Sigmoid colon (tissue), 4 donors: ENCODE data around the gene DOK6.

Experiments
- CTCF ChIP-seq, 4 experiments: fragments of 450-650 bp in 3 of 4; fragments of 200-600 bp in 1 of 4; IDR thresholded peaks; one replicate each; pipeline ENCODE4 v1.5.1; 2016 to 2019; ENCODE audit warnings: antibody characterized with exemption in 4 of 4, mild to moderate bottlenecking in 3 of 4, moderate library complexity in 2 of 4
- POLR2AphosphoS5 ChIP-seq, 4 donors: sonication (generic); formaldehyde crosslinking; IDR thresholded peaks; one replicate each; pipeline ENCODE4 v1.6.1; 2017; ENCODE audit warnings: antibody characterized with exemption in 4 of 4

- TF ChIP-seq CTCF (IDR thresholded peaks at IDR 0.05), result no peak
- TF ChIP-seq POLR2AphosphoS5 (IDR thresholded peaks at IDR 0.05), result no peak
Measured at GRCh38 chr18:69635482-69635881, 234.8 kb downstream of the DOK6 start.
